ENCODE measurements around the gene ZGRF1.
"Not testable (repeated sequence)": the region's sequence is repeated elsewhere in the genome, so short reads cannot be mapped to it uniquely, and the experiment has no call there.

Gene ZGRF1

DNA sequence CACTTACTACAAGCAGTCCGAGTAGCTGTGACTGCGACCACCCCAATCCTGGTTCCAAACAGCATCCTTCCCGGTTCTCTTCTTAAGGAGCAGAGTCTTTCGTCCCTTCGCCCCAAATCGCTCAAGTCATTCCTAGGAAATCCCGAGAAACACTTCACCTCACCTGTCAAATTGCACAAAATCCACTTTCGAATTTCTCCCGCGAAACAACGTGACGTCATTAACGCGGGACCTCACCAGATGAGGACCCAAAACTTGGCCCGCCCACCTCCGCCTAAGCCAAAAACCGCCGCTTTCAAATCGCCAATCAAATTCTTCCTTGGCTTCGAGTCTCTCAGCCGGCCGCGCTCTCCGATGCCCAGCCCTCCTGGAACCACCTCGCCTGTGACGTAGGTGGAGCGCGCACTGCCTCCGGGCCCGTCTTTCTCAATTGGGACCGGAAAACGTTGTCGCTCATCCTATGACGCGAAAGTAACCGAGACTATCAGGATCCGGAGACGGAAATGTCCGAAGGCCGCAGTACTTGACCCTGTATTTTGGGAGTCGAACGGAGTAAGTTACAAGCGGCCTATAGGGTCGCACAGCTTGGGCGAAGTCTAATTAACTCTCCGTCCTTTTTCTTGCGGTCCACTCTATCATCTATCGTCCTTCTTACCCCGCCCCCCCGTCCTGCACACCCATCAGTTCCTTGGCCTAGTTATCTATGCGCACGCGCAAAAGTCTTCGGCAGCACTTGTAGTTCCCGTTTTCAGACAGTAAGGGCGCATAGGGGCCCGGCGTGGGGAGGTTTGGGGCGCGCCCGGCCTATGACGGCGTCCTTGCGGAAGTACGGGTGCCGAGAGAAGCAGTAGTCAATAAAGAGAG is at the start of gene ZGRF1, which contains the start of gene LARP7:
TSS of gene ZGRF1 (minus strand) at position 222 of the 864 bp plus-strand sequence. CDS start 3,733 bp downstream, outside the sequence.
TSS of gene LARP7 (plus strand) at position 456 of the 864 bp plus-strand sequence. CDS start 7,527 bp downstream, outside the sequence.
- Histone ChIP-seq H3K36me3 (peaks cover 0 to 38% (median 15%) of the 10 kb centered on the region in 11 experiments; a peak in 16 of 22 replicates), H3K4me3 (peak within 1 kb of the TSS; percentile 62 to 96 (median 80)), H3K4me2 (peak within 1 kb of the TSS; percentile 81 to 97 (median 90)), H3K9me3 (replicated peaks in 1 of 11) (no peaks in the 10 kb centered on the region), H3K4me1 (peaks cover 23 to 38% (median 29%) of the 10 kb centered on the region in 10 experiments), H3K9ac (peak within 1 kb of the TSS; percentile 87 to 97 (median 92)), H3K27me3 (no peaks in the 10 kb centered on the region), H4K20me1 (peaks cover 0 to 15% (median 8%) of the 10 kb centered on the region in 11 experiments; a peak in 8 of 22 replicates), H3K27ac (peak within 1 kb of the TSS; percentile 91 to 99 (median 95))
- no peak for TF ChIP-seq Cebpa-rat (IDR thresholded peaks at IDR 0.05)

GRCh38 chr4:112680996-112681395 is 44.3 kb upstream of the ZGRF1 start:
- Histone ChIP-seq H3K27ac (no peak overlapping the region), H3K4me3 (no peak overlapping the region), H3K4me1 (no peaks in the 10 kb centered on the region), H3K36me3 (no peaks in the 10 kb centered on the region), H3K9me3 (replicated peaks in 1 of 11) (no peaks in the 10 kb centered on the region), H3K4me2 (no peak overlapping the region), H3K9ac (no peak overlapping the region), H4K20me1 (no peaks in the 10 kb centered on the region), H3K27me3 (no peaks in the 10 kb centered on the region)
- TF ChIP-seq Cebpa-rat (IDR thresholded peaks at IDR 0.05) = no peak

- no peaks in the 10 kb centered on the region for H3K4me1 ChIP-seq
- TF ChIP-seq Cebpa-rat (IDR thresholded peaks at IDR 0.05) = no peak
These were observed 40.9 kb upstream of the ZGRF1 start for GRCh38 chr4:112677519-112678091.

GRCh38 chr4:112674376-112674775 is 37.7 kb upstream of the ZGRF1 start:
- Histone ChIP-seq H3K36me3 (no peaks in the 10 kb centered on the region), H3K9me3 (replicated peaks in 1 of 11) (no peaks in the 10 kb centered on the region), H4K20me1 (no peaks in the 10 kb centered on the region), H3K4me3 (no peak overlapping the region), H3K4me1 (no peaks in the 10 kb centered on the region), H3K27ac (no peak overlapping the region), H3K4me2 (no peak overlapping the region), H3K27me3 (no peaks in the 10 kb centered on the region), H3K9ac (no peak overlapping the region)
- TF ChIP-seq Cebpa-rat (IDR thresholded peaks at IDR 0.05) = no peak

More at GRCh38 chr4:112677519-112678091, 40.9 kb upstream of the ZGRF1 start:
- no peak overlapping the region for H3K4me2 ChIP-seq
- H3K36me3 ChIP-seq = no peaks in the 10 kb centered on the region
- no peaks in the 10 kb centered on the region for H4K20me1 ChIP-seq
- H3K27me3 ChIP-seq = no peaks in the 10 kb centered on the region
- no peak overlapping the region for H3K4me3 ChIP-seq
- no peak overlapping the region for H3K9ac ChIP-seq
- H3K9me3 ChIP-seq (replicated peaks in 1 of 11) = no peaks in the 10 kb centered on the region
- H3K27ac ChIP-seq = no peak overlapping the region

DNA sequence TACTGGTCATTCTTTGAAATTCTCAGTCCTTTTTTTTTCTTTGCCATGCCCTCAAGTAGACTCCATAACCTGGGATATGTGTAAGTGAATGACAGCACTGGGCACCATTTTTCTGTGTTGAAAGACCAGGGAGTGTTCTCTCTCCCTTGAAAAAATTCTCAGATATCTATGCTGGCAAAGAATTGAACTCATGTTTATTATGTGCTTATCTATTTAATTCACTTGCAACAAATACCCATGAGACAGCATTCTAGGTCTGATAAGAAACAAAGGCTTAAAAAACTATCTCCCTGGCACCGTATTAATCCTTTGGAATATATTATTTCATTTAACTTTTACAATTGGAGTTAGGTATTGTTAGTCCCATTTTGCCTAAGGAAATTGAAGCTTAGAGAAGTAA is 37.0 kb upstream of the ZGRF1 start:
- Histone ChIP-seq H3K4me2 (no peak overlapping the region), H4K20me1 (no peaks in the 10 kb centered on the region), H3K27me3 (no peaks in the 10 kb centered on the region), H3K4me1 (no peaks in the 10 kb centered on the region), H3K9me3 (replicated peaks in 1 of 11) (no peaks in the 10 kb centered on the region), H3K36me3 (no peaks in the 10 kb centered on the region), H3K27ac (no peak overlapping the region), H3K4me3 (no peak overlapping the region), H3K9ac (no peak overlapping the region)
- no peak for TF ChIP-seq Cebpa-rat (IDR thresholded peaks at IDR 0.05)

- no peak overlapping the region for H3K27ac ChIP-seq
- H3K4me2 ChIP-seq = no peak overlapping the region
- no peaks in the 10 kb centered on the region for H4K20me1 ChIP-seq
- TF ChIP-seq Cebpa-rat (IDR thresholded peaks at IDR 0.05) = no peak
- no peak overlapping the region for H3K9ac ChIP-seq
- H3K4me1 ChIP-seq = no peaks in the 10 kb centered on the region
- H3K4me3 ChIP-seq = no peak overlapping the region
- no peaks in the 10 kb centered on the region for H3K9me3 ChIP-seq (replicated peaks in 1 of 11)
- H3K27me3 ChIP-seq = no peaks in the 10 kb centered on the region
- no peaks in the 10 kb centered on the region for H3K36me3 ChIP-seq
These were observed 36.4 kb upstream of the ZGRF1 start for GRCh38 chr4:112673076-112673475.

DNA sequence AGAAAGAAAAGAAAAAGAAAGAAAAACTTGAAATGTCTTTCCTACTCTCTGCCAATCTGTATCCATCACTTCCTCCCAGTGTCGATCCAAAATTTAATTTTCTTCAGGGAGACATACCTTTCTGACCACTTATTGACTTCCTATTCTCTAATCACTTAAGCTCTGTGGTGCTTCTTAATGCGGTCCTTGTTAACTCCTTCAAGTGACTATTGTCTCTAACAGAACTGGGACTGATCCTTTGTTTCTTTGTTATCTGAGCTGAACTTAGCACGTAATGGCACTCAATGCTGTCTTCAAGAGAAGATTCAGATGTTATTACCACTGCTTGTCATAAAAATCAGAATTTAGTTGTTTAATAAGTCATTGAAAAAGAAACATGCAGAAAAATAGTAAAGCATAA is 31.4 kb upstream of the ZGRF1 start:
- H3K4me3 ChIP-seq = no peak overlapping the region
- no peak overlapping the region for H3K4me2 ChIP-seq
- H4K20me1 ChIP-seq = no peaks in the 10 kb centered on the region
- no peak overlapping the region for H3K27ac ChIP-seq
- peaks cover 0 to 10% (median 0%) of the 10 kb centered on the region in 11 experiments; a peak in 2 of 22 replicates for H3K36me3 ChIP-seq
- no peak overlapping the region for H3K9ac ChIP-seq
- no peak for TF ChIP-seq Cebpa-rat (IDR thresholded peaks at IDR 0.05)
- H3K9me3 ChIP-seq (replicated peaks in 1 of 11) = no peaks in the 10 kb centered on the region
- no peaks in the 10 kb centered on the region for H3K27me3 ChIP-seq
- no peaks in the 10 kb centered on the region for H3K4me1 ChIP-seq

GRCh38 chr4:112664611-112665010 is 27.9 kb upstream of the ZGRF1 start:
- H3K9ac ChIP-seq = no peak overlapping the region
- H3K9me3 ChIP-seq (replicated peaks in 1 of 11) = no peaks in the 10 kb centered on the region
- no peak overlapping the region for H3K4me2 ChIP-seq
- no peaks in the 10 kb centered on the region for H3K27me3 ChIP-seq
- no peaks in the 10 kb centered on the region for H4K20me1 ChIP-seq
- no peak overlapping the region for H3K27ac ChIP-seq
- H3K4me3 ChIP-seq = no peak overlapping the region
- peaks cover 0 to 18% (median 6%) of the 10 kb centered on the region in 11 experiments; a peak in 9 of 22 replicates for H3K36me3 ChIP-seq
- H3K4me1 ChIP-seq = no peaks in the 10 kb centered on the region
- TF ChIP-seq Cebpa-rat (IDR thresholded peaks at IDR 0.05) = no peak

- H3K4me1 ChIP-seq; H3K9ac ChIP-seq; H3K27me3 ChIP-seq; H3K9me3 ChIP-seq (replicated peaks in 1 of 11); H4K20me1 ChIP-seq; H3K4me2 ChIP-seq; H3K27ac ChIP-seq; H3K4me3 ChIP-seq: not testable (repeated sequence)
- peaks cover 69 to 92% (median 77%) of the 10 kb centered on the region in 11 experiments for H3K36me3 ChIP-seq
These were observed 19.4 kb upstream of the ZGRF1 start for GRCh38 chr4:112656115-112656514.

All from BLaER1 treated with 17β-estradiol and CSF1 and Interleukin-3, amounts not matched to agents 10 nM and 100 nM (cell line).